HG03139 (cell line): ENCODE results near the gene DEXI.
"Not testable (repeated sequence)": the region's sequence is repeated elsewhere in the genome, so short reads cannot be mapped to it uniquely, and the experiment has no call there.

ENCODE experiments used
- ATAC-seq: cut with Tn5 transposase; IDR thresholded peaks from one replicate; pipeline ENCODE4 v1.9.1; 2021; ENCODE audit not compliant: unreplicated experiment

Gene DEXI

DNA sequence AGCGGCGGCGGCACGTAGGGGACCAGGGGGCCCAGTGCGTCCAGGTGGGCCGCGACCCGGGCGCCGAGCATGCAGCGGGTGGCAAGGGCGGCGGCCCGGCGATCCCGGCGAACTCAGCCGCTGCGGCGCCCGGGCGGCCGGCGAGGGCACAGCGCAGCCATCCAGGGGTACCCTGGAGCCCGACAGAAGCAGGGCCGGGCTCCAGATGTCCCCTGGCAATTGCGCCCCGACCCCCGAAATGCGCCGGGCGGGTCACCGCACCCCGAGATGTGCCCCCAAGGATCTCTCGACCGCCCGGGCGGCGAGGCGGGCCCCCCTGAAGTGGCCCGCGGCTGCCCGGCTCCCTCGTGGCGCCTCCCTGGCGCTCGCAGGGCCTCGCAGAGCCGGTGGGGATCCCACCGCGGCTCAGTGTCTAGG lies 325 bp downstream of the DEXI start:
- not testable (repeated sequence) for ATAC-seq

DNA sequence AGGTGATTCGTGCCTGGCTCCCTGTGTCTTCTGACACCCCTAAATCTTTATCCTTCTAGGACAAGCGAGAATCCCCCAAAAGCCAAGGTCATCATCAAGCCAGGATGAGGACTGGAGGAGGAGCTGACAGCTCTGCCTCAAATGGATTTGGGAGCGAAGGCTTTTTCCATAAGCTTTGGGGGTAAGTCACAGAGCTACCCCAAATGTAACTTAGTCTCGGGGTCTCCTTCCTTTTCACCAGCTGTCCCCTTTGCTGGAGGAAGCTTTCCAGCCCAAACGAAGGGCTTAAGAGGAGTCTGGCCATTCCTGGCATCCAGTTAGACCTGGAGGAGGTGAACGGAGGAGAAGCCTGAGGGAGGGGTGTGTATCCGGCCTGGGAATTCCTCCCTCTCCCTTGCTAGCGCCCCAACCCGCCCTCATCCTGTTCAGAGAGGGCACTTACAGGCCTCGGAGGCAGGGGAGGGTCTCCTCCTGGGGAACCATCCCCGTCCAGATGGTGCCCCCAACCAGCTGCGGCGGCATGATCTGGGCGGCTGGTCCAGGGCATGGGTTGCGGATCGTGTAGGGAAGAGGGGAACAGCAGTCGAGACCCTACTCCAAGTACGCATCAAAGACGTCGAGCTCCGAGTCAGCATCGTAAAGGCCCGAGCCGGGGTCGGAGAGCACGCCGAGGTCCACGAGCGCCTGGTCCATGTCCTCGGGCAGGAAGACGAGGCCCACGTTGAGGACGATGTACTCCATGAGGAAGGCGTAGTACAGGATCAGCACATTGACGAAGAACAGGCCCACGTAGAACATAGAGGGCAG lies 938 bp downstream of the DEXI start:
- no peak for ATAC-seq

DNA sequence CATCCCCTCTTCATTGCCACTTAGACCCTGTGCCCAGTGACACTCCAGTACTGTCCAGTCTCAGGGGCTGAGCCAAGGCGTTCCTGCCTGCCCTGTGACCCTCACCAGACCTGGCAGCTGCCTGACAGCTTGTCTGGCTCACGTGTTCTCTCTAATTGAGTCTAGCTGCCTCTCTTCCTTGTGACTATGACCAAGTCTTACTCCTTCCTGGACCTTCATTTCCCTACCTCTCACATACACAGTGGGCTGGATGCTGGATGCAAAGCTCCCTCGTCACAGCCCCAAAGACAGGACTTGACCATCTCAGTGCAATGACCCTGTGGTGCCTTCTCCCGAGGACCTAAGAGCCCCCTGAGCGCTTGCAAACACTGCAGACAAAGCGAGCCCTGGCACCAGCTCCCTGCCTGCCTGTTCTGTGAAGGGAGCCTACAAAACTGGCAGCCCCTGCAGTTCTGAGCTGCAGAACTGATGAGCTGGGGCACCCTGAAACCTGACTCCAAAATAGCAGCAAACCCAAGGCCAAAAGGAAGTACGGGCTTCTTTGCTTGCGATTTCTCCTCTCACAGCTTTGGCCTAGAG lies 1.7 kb downstream of the DEXI start:
- ATAC-seq = no peak

DNA sequence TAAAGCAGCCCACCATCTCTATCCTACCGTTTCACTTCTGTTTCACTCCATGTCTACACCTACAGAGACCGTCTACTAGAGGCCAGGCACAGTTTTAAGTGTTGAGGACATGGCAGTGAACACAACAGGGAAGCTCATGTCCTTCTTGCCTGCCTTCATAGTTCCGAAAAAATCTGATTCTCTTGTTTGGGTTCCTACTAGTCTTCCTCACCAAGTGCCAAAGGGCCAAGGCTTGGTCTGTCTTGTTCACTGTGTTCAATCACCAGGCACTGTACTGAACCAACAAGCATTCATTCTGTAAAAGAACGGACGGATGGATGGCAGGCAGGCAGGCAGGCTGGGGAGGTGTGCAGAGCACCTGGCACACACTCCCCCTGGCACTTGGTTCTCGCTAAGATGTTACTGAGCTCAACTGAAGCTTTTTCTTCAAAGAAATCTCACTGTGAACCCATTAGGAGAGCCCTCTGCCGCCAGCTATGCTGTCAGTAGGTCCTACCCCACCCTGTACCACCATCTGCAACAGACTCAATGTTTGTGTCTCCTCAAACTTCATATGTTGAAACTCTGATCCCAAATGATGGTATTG lies 2.5 kb downstream of the DEXI start:
- no peak for ATAC-seq

DNA sequence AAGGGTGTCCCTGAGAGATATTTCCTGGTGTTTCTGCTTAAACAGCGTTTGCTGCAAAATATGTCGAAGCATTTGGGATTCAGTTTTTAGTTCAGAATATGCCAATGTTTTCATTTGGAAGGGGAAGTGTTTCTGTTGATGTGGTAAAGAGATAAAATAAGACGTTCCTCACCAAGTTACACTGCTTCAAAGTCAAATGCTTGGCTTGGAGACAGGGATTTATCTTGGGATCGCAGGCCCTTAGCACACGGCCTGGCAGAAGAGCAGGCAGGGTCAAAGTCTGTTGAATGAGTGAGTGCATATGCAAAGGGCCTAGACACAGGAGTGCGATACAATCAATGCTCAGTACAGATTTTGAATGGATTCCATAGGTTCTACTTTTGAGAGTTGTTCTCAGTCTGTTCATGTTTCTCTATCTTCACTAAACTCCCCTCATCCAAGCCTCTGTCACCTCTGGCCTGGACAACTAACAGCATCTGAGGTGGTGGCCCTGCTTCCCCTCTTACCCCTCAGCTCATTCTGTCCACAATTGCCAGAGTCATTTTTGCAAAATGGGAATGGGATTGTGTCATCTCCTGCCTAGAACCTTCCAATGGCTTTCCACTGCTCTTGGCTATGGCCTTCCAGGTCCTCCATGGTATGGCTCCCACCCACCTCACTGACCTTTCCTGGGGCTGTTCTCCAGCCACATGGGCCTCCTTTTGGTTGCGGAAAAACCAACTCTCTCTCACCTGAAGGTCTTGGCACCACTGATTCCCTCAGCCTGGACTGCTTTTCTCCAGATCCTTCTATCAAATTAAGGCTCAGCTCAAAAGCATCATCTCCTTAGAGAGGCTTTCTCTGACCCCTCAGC lies 3.2 kb downstream of the DEXI start:
- no peak for ATAC-seq

DNA sequence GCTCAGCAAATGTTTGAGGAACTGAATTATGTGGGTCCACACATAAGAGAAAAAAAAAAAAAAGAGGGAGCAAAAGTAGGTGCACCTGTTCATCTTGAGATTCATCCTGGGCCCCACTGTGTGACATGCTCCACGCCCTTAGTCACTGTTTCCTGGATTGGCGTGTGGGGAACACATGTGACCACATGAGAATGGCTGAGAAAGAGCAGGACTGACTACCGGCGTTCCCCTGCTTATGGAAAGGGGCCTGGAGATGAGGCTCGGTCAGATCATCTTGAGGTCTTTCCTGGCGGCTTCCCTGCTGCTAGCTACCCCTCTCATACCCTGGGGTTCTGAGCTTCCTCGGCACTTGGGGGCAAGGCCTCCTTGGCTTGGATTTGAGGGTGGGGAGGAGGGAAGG lies 3.9 kb downstream of the DEXI start:
- ATAC-seq = no peak

DNA sequence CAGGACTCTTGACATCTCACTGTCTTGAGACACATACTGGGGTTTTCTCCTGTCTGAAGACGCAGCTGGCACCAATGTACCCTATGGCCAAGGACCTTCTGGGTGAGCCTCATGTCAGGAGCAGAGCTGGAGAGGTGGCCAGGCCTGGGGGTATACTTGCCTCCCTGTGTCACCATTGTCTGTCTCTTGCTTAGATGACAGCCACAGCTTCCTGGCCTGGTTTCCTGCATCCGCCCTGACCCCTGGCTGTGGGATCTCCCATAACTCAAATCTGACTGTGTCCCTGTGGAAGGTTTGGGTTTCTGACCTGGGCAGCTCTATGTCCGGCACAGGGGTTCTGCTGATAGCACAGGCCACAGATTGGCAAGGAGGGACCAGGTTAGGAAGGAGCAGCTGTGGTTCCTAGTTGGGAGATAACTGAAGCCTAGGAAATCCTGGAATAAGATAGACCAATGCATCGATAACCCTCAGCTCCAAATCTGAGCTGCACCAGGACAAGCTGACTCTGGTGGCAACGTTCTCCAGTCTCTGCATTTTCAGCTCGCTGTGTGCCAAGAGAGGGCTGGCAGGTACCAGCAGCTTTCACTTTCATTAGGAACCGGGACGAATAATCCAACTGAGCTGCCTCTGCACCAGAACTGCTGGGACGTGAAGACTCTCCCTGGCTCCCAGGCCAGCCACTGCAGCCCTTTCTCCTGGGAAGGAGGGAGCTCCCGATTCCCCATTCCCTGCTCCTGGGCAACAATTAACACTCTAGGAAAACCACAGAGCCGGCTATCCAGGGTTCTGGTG lies 5.0 kb downstream of the DEXI start:
- no peak for ATAC-seq

DNA sequence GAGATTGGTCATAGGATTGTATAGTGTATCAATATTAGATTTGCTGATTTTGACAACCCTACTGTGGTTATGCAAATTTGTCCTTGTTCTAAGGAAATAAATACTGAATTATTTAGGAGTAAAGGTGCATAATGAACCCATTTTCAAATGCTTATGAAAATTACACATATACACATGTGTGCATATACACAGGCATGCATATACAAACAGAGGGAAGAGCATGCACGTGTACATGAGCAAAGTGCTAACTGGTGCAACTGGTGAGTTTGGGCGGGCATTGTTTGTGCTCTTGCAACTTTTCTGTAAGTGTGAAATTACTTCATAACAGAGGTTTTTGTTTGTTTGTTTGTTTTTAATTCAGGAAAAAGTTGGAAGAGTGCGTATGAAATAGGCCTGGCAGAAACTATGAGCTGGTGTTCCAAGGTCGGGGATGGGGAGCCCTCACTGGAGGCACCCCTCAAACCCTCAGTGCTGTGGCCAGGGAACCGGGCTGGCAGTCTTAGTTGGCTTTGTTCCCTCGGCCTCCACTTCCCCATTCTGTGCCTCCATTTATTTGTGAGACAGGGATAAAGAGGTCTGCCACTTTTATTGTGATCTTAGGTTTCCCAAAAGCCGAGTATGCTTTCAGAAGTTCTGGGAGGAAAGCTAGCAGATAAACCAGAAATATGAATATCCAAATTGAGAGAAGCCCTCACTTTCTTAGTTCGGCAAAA lies 5.8 kb downstream of the DEXI start:
- ATAC-seq = no peak

DNA sequence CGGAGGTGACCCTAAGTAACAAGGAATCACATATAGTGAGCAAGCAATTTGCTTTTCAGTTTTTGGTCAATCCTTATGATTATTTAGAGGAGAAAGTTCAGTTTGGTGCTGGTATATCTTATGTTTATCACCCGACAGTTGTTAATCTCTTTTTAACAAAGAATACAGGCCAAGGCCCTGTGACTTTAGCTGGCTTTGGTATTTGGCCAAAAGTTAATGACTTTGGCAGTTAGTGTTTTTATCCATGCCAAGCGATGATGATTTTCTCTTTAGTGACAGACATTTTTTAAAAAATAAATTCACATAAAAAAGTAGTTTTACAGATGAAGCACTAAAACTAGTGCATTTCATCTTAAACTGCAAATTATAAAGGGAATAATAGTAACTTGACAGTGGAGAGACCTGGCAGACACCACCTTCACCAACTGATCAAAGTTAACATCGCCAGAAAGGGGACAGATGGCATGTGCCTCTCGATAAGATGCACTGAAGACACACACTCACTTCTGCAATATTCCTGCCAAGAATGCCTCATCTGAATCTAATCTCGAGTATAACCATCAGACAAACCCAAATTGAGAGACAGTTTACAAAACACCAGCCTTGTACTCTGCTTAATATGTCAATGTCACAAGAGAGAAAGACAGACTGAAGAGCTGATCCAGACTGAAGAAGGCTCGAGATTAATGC lies 6.9 kb downstream of the DEXI start:
- ATAC-seq = no peak

DNA sequence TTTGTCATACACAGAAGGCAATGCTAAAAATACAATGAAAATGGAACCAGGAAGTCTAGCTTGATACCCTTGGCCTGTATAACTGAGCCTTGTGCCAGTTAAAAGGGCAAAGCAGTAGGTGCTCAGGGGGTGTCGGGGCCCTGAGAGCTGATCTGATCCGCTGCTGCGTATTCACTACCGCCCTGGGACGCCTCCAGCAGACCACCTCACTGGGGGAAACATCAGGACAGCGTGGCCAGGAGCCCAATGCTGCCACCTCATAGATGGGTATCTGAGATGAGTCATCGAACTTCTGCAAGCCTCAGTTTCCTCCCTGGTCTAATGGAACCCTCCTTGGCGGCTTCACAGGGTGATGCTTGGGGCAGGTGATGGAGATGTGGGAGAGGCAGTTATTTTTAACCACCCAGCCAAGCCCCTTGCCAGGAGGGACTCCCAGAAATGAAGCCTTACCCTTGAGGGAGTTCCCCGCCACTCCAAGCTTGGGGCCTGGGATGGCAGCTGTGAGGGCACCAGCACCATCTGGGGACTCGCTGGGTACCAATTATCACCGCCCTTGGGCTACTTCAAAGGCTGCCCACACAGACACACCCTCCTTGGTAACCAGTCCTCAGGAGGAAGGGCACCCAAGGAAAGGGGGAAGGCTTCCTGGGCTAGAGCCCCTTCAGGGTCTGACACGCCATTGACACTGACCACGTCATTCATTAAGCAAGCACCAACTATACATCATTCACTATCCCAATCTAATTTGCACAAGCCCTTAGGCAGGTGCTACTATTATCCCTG lies 7.8 kb downstream of the DEXI start:
- ATAC-seq = no peak

DNA sequence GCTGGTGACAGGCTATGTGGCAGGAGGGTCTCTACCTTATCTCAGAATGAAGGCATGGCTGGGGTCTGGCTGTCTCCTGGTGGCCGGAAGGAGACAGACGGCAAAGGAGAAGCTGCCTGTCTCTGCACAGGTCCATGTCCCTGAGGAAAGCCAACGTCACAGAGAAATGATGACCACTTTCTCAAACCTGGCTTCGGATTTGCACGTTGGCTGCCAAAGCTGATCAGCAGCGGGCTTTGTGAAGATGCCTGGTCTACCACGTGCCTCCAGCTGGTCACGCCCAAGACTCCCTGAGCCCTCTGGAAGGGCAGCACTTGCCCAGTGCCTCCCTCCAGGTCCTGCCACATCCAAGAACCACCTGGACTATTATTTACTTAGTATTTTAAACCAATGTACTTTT lies 8.4 kb downstream of the DEXI start:
- ATAC-seq = no peak

DNA sequence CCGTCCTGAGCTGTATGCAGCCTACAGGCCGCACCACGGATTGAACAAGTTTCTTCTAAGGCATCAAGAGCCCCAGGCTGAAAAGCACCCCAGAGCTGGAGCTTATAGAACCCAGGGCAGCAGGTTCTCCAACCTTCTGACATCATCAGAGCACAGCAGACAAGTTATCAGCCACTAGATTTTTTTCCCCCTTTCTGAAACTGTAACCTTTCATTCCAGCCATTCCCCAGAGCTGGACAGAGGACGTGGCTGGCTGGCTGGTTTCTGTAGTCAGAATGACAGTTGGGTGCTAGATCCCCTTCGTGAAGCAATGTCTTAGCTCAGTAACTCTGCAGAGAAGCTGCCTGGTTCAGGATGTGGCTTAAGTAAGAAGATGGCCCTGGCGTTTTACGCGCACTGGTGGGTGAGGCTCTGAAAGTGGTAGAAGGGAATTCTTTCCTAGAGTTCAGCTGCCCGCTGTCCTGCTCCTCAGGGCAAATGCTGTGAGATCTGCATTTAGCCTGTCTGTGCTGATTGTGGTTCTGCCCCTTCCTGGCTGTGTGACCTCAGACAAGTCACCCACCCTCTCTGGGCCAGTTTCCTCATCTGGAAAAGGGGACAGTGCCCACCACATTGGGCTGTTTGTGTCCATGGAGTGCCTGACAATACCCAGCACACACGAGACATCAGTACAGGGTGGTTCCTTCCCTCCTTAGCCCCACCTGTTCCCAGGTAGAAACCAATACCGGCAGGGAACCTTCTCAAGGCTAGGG lies 9.1 kb downstream of the DEXI start:
- ATAC-seq = no peak

DNA sequence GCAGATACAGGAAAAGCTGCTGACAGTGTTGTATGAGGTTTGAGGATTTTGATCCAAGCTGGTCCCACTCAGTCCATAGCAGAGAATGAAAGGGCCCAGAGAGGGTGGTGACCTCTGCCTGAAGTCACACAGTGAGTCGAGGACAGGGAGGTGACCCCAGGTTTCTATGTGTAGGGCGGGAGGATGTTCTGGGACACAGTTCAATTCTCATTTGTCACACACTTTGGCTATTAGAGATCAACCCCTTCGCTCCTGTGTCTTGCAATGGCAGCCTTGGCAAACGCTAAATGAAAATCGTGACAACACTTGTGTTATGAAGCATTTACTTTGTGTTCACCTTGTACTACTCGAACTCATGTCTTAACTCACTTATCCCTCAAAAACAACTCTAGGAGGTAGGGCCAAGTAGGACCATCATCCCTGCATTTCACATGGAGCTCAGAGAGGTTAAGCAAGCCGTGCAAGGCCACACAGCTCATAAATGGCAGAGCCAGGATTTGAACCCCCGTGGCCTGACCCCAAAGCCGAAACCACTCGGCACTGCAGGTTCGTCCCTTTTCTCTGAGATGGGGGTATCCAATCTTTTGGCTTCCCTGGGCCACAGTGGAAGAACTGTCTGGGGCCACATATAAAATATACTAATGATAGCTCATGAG lies 10.2 kb downstream of the DEXI start:
- no peak for ATAC-seq

DNA sequence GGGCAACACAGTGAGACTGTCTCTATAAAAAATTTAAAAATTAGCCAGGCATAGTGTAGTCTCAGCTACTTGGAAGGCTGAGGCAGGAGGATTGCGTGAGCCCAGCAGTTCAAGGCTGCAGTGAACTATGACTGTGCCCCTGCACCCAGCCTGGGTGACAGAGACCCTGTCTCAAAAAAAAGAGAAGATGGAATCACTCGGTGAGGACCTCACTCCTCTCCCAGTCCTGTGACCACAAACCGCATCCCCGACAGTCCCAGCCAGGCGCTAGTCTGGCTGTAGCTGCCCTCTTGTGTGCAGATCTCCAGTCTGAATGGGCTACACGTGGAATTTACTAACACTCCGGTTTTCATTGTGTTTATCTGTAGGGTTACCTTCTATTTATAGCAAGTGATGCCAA lies 11.1 kb downstream of the DEXI start:
- ATAC-seq = no peak

DNA sequence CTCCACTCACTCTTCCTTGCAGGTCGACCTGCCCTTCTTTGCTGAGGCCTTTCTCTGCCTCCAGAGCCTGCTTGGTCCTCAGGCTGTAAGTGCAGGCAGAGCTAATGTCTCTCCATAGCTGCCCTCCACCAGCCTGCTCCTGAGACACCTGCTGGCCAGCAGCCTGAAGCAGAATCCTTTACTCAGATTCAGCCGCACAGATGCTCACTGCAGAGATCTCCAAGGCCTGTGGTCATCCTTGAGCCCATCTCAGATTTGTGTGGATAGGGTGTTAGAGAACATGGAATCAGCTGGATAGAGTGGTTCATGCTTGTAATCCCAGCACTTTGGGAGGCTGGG lies 11.5 kb downstream of the DEXI start:
- no peak for ATAC-seq

DNA sequence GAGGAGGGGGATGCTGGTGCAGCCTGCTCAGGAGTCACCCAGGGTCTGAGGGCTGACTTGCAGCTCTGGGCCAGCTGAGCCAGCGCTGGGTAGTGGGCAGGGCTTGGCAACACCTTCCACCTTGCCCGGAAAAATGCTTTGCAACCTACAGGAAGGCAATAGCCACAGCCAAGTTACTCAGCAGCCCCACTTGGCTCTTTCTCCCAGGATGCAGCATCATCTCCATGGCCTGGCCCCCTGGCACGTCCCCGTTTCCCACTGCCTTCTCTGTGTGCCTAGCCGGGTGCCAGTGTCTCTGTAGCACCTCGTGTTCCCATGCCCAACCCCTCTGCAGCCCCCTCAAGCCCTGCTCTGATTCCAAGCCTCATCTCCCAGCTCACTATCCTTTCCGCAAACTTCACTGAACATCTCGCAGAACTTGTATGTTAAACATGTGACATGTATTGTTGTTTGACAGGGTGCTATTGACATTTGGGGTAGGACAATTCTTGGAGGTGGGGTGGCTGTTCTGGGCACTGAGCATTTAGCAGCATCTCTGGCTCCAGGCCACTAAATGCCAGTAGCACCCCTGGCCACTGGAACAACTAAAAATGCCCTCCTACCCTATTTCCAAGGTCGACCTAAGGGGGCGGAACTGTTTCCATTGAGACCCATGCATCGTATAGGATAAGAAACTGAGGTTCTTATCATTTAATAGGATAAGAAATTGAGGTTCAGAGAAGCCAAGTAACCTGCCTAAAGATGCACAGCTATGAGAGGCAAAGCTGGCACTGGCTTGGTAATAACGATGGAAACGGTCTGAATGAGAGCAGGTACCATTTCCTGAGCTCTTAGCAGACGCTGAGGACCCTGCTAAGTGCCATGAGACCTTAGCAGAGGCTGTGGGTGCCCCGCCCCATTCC lies 12.2 kb downstream of the DEXI start:
- ATAC-seq = no peak

DNA sequence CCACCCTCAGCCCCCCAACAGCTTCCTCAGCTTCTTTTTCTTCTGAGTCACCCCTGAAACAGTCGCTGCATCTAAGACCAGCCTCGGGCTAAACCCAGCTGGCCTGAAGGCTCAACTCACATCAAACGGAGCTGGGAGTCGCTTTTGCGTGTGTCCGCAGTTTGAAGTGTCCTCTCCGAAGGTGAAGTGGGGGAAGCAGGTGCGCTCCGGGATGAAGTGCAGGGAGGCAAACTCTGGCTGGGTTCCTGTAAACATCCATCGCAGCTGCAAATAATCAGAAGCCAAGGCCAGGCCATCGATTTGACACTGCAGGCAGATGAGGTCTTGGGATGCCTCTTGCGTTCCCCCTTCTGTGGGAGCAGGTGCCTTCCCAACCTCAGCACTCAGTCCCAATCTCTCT lies 13.2 kb downstream of the DEXI start:
- not testable (repeated sequence) for ATAC-seq
